Left ventricle myocardium inferior (tissue), 1 donor: ENCODE data around the gene BMAL1. TPM values are rescaled to one million over a fixed set of nuclear protein-coding genes. Genes with fewer than 3 reads are reported as not detected.

Source experiments
- DNase-seq: peaks from one replicate; pipeline ENCODE4 v3.0.0-alpha.2; 2020
- H3K27ac ChIP-seq: fragments of 200-600 bp; replicated peaks from 2 replicates; pipeline ENCODE4 v1.8.0; 2021
- H3K27me3 ChIP-seq: fragments of 200-600 bp; 2 replicates; pipeline ENCODE4 v1.8.0; 2021; ENCODE audit warnings: low read depth
- H3K36me3 ChIP-seq: fragments of 200-600 bp; 2 replicates; pipeline ENCODE4 v1.8.0; 2021
- H3K4me1 ChIP-seq: fragments of 200-600 bp; 2 replicates; pipeline ENCODE4 v1.8.0; 2021
- H3K4me3 ChIP-seq: fragments of 200-600 bp; 2 replicates; pipeline ENCODE4 v1.8.0; 2021; ENCODE audit warnings: mild to moderate bottlenecking, moderate library complexity
- H3K9me3 ChIP-seq: fragments of 200-600 bp; replicated peaks from 2 replicates; pipeline ENCODE4 v1.8.0; 2021
- CTCF ChIP-seq: fragments of 200-600 bp; IDR thresholded peaks from 2 replicates; pipeline ENCODE4 v1.8.0; 2021; ENCODE audit warnings: antibody characterized with exemption, mild to moderate bottlenecking, borderline replicate concordance
- intact Hi-C: fragments of 100-400 bp; cut with micrococcal nuclease; formaldehyde crosslinking; loops from one replicate; pipeline ENCODE4 v1.11.0; 2022
- long read RNA-seq: library from polyadenylated mRNA; unstranded; transcript quantifications from one replicate; pipeline ENCODE4 v2.0.0, GENCODE V29; 2021
- total RNA-seq: library from RNA; stranded (reverse); fragmentation: NEBNext Ultra II Directional; extraction: Animal tissue kit (Norgen Biotek cat#: 25700); gene quantifications from one replicate; pipeline ENCODE4 v1.2.1, GENCODE V29; 2021
- donor health status: DM: no; HTN: yes; CAD: no; lungs with severe emphysema.

The BMAL1 gene
- total RNA-seq, result 7.1 TPM
- long read RNA-seq, partial matches to known transcripts, result 1 of 12 reads
- long read RNA-seq, other reads (novel, unspliced or antisense), result 10 of 12 reads

GRCh38 chr11:13277768-13278608, at the start of gene BMAL1:
TSS of gene BMAL1 (plus strand) at chr11:13277790. CDS start at chr11:13354309, 76,519 bp downstream.
- intact Hi-C loops, result no loop called here
- H3K4me1 ChIP-seq, result peaks cover 63% of the 10 kb centered on the region
- no peak for TF ChIP-seq CTCF
- no peaks in the 10 kb centered on the region for H3K36me3 ChIP-seq
- no peaks in the 10 kb centered on the region for H3K9me3 ChIP-seq
- peak within 1 kb of the TSS; percentile 91 for H3K27ac ChIP-seq
- DNase-seq, result peak; percentile 52
- H3K4me3 ChIP-seq, result peak within 1 kb of the TSS; percentile 100
- no peaks in the 10 kb centered on the region for H3K27me3 ChIP-seq

GRCh38 chr11:13228572-13228971, 49.0 kb upstream of the BMAL1 start:
- Histone ChIP-seq H3K27ac (no peak overlapping the region), H3K9me3 (no peaks in the 10 kb centered on the region), H3K4me1 (no peaks in the 10 kb centered on the region), H3K27me3 (peaks cover 14% of the 10 kb centered on the region), H3K36me3 (no peaks in the 10 kb centered on the region), H3K4me3 (no peak overlapping the region)
- no peak for DNase-seq
- intact Hi-C loops, result no loop called here
- TF ChIP-seq CTCF, result no peak

- intact Hi-C loops, result no loop called here
- Histone ChIP-seq H3K4me1 (no peaks in the 10 kb centered on the region), H3K9me3 (no peaks in the 10 kb centered on the region), H3K36me3 (no peaks in the 10 kb centered on the region), H3K27me3 (peaks cover 14% of the 10 kb centered on the region), H3K4me3 (no peak overlapping the region), H3K27ac (no peak overlapping the region)
- TF ChIP-seq CTCF, result no peak
- no peak for DNase-seq
These were observed 48.5 kb upstream of the BMAL1 start for GRCh38 chr11:13229136-13229535.

- no peak for TF ChIP-seq CTCF
- intact Hi-C loops, result no loop called here
- DNase-seq, result no peak
These were observed 47.8 kb upstream of the BMAL1 start for GRCh38 chr11:13229711-13230318.

GRCh38 chr11:13233173-13233745, 44.3 kb upstream of the BMAL1 start:
- no peaks in the 10 kb centered on the region for H3K9me3 ChIP-seq
- no peak for TF ChIP-seq CTCF
- H3K27me3 ChIP-seq, result no peaks in the 10 kb centered on the region
- intact Hi-C loops, result no loop called here
- H3K27ac ChIP-seq, result no peak overlapping the region
- no peak overlapping the region for H3K4me3 ChIP-seq
- no peaks in the 10 kb centered on the region for H3K36me3 ChIP-seq
- DNase-seq, result no peak
- no peaks in the 10 kb centered on the region for H3K4me1 ChIP-seq

More at GRCh38 chr11:13229711-13230318, 47.8 kb upstream of the BMAL1 start:
- H3K27me3 ChIP-seq, result peaks cover 14% of the 10 kb centered on the region
- H3K4me3 ChIP-seq, result no peak overlapping the region
- H3K4me1 ChIP-seq, result no peaks in the 10 kb centered on the region
- H3K9me3 ChIP-seq, result no peaks in the 10 kb centered on the region
- H3K36me3 ChIP-seq, result no peaks in the 10 kb centered on the region
- no peak overlapping the region for H3K27ac ChIP-seq
